GM12878 (cell line): ENCODE results near the gene SPG21.

Experiments used
- CHD2 ChIP-seq: IDR thresholded peaks from 2 replicates; pipeline ENCODE4 v1.6.1; 2011; ENCODE audit warnings: low read depth, low read length, improper control_type of control experiment, borderline replicate concordance
- CHD4 ChIP-seq: fragments of 200-600 bp; sonication (generic); IDR thresholded peaks from 2 replicates; pipeline ENCODE4 v1.6.1; 2016; ENCODE audit warnings: mild to moderate bottlenecking
- FOXM1 ChIP-seq: IDR thresholded peaks from 2 replicates; pipeline ENCODE4 v1.6.1; 2012; ENCODE audit warnings: low read depth, mild to moderate bottlenecking, inconsistent platforms, low read length, moderate library complexity
- HDGF ChIP-seq: fragments of 450-650 bp; IDR thresholded peaks from 2 replicates; pipeline ENCODE4 v1.6.1; 2016; ENCODE audit warnings: antibody characterized with exemption
- JUNB ChIP-seq: IDR thresholded peaks from 2 replicates; pipeline ENCODE4 v1.6.1; 2016; ENCODE audit warnings: antibody characterized with exemption, mild to moderate bottlenecking
- POLR2A ChIP-seq: IDR thresholded peaks from 2 replicates; pipeline ENCODE4 v1.6.1; 2011; ENCODE audit warnings: low read depth, mild to moderate bottlenecking, low read length
- SUZ12 ChIP-seq: fragments of 200-600 bp; sonication (generic); IDR thresholded peaks from one replicate; pipeline ENCODE4 v1.6.1; 2018; ENCODE audit warnings: antibody characterized with exemption, mild to moderate bottlenecking; ENCODE audit not compliant: unreplicated experiment
- YBX1 ChIP-seq: fragments of 450-650 bp; IDR thresholded peaks from 2 replicates; pipeline ENCODE4 v1.6.1; 2016; ENCODE audit warnings: antibody characterized with exemption
- ZBED1 ChIP-seq: IDR thresholded peaks from 2 replicates; pipeline ENCODE4 v1.6.1; 2016; ENCODE audit warnings: borderline replicate concordance

GRCh38 chr15:64960153-64960552 lies 29.6 kb downstream of the SPG21 start:
- TF ChIP-seq POLR2A: no peak
- TF ChIP-seq ZBED1: no peak
- TF ChIP-seq CHD2: no peak
- TF ChIP-seq HDGF: no peak
- no peak for TF ChIP-seq CHD4
- no peak for TF ChIP-seq SUZ12
- TF ChIP-seq FOXM1: no peak
- no peak for TF ChIP-seq YBX1
- no peak for TF ChIP-seq JUNB
